Epithelial cell of proximal tubule (primary cell): ENCODE results near the gene CEP295NL. TPM values are rescaled to one million over a fixed set of nuclear protein-coding genes. Genes with fewer than 3 reads are reported as not detected.

ENCODE experiments used
- DNase-seq: peaks from one replicate; pipeline ENCODE4 v3.0.0-alpha.2; 2011; ENCODE audit warnings: low read depth
- H3K4me3 ChIP-seq: 2 replicates; pipeline ENCODE4 v1.5.1; 2011; ENCODE audit warnings: low read depth, mild to moderate bottlenecking, low read length
- CTCF ChIP-seq: conservative IDR thresholded peaks from 2 replicates; pipeline ENCODE4 v1.5.1; 2012; ENCODE audit warnings: low read depth, mild to moderate bottlenecking, low read length
- total RNA-seq: library from RNA; depleted of rRNA; stranded (reverse); fragments of >200 nt; gene quantifications from 2 replicates; pipeline ENCODE4 v1.2.3, GENCODE V29; 2015

CEP295NL gene
- total RNA-seq, 1 donor from 2014 or later: 0.29 TPM

GRCh38 chr17:78925662-78926555 is 22.9 kb upstream of the CEP295NL start:
- DNase-seq: no peak
- peak overlapping the region; percentile 63 for H3K4me3 ChIP-seq
- TF ChIP-seq CTCF: no peak

GRCh38 chr17:78925234-78925633 is 22.2 kb upstream of the CEP295NL start, which contains the start of gene TIMP2:
TSS of gene TIMP2 (minus strand) at chr17:78925387. CDS start at chr17:78925088, 299 bp downstream.
- H3K4me3 ChIP-seq: peak within 1 kb of the TSS; percentile 63
- DNase-seq: no peak
- peak; percentile 12 for TF ChIP-seq CTCF

GRCh38 chr17:78924481-78925151 is 21.6 kb upstream of the CEP295NL start:
- DNase-seq: no peak
- H3K4me3 ChIP-seq: peak overlapping the region; percentile 63
- no peak for TF ChIP-seq CTCF

- DNase-seq: no peak
- no peak for TF ChIP-seq CTCF
- peak overlapping the region; percentile 63 for H3K4me3 ChIP-seq
These were observed 20.9 kb upstream of the CEP295NL start for GRCh38 chr17:78923660-78924453.

GRCh38 chr17:78922816-78923498 is 20.0 kb upstream of the CEP295NL start:
- no peak for TF ChIP-seq CTCF
- no peak for DNase-seq
- no peak overlapping the region for H3K4me3 ChIP-seq

- DNase-seq: no peak
- no peak overlapping the region for H3K4me3 ChIP-seq
- TF ChIP-seq CTCF: no peak
These were observed 18.5 kb upstream of the CEP295NL start for GRCh38 chr17:78921437-78921971.
